ENCODE data around the gene RCE1. TPM values are rescaled to one million over a fixed set of nuclear protein-coding genes. Genes with fewer than 3 reads are reported as not detected.

The RCE1 gene
- total RNA-seq, 1 experiment from 2014 or later = 43.7 TPM

DNA sequence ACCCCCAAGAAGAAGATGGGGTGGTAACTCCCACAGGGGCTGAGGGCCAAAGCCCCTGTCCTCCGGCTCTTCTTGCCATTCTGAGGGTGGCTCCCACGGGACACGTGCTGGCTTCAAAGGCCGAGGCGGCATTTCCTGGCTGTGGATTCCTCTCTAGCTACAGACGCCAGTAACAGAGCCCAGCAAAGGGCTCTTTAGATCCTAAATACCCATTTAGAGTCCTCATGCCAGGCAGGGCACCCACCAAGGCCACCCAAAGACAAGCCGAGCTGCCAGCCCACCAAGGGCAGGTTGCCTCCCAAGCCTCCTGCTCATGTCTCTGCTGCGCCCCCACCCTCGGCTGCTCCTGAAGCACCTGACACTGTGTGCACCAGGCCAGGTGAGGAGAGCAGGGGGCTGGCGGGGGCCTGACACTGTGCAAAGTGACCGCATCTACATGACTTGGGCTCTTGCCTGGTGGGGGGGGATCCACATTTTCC is 19.4 kb downstream of the RCE1 start:
- TF ChIP-seq, protein P1, sequence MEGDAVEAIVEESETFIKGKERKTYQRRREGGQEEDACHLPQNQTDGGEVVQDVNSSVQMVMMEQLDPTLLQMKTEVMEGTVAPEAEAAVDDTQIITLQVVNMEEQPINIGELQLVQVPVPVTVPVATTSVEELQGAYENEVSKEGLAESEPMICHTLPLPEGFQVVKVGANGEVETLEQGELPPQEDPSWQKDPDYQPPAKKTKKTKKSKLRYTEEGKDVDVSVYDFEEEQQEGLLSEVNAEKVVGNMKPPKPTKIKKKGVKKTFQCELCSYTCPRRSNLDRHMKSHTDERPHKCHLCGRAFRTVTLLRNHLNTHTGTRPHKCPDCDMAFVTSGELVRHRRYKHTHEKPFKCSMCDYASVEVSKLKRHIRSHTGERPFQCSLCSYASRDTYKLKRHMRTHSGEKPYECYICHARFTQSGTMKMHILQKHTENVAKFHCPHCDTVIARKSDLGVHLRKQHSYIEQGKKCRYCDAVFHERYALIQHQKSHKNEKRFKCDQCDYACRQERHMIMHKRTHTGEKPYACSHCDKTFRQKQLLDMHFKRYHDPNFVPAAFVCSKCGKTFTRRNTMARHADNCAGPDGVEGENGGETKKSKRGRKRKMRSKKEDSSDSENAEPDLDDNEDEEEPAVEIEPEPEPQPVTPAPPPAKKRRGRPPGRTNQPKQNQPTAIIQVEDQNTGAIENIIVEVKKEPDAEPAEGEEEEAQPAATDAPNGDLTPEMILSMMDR (IDR thresholded peaks at IDR 0.05) = no peak
- TF ChIP-seq, protein P2, sequence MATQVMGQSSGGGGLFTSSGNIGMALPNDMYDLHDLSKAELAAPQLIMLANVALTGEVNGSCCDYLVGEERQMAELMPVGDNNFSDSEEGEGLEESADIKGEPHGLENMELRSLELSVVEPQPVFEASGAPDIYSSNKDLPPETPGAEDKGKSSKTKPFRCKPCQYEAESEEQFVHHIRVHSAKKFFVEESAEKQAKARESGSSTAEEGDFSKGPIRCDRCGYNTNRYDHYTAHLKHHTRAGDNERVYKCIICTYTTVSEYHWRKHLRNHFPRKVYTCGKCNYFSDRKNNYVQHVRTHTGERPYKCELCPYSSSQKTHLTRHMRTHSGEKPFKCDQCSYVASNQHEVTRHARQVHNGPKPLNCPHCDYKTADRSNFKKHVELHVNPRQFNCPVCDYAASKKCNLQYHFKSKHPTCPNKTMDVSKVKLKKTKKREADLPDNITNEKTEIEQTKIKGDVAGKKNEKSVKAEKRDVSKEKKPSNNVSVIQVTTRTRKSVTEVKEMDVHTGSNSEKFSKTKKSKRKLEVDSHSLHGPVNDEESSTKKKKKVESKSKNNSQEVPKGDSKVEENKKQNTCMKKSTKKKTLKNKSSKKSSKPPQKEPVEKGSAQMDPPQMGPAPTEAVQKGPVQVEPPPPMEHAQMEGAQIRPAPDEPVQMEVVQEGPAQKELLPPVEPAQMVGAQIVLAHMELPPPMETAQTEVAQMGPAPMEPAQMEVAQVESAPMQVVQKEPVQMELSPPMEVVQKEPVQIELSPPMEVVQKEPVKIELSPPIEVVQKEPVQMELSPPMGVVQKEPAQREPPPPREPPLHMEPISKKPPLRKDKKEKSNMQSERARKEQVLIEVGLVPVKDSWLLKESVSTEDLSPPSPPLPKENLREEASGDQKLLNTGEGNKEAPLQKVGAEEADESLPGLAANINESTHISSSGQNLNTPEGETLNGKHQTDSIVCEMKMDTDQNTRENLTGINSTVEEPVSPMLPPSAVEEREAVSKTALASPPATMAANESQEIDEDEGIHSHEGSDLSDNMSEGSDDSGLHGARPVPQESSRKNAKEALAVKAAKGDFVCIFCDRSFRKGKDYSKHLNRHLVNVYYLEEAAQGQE (IDR thresholded peaks at IDR 0.05; ENCODE audit: insufficient read depth in 1 of 2, low read depth in 2 of 2, low read length in 1 of 2) = no peak
- no peak for TF ChIP-seq SIN3A (IDR thresholded peaks at IDR 0.05; ENCODE audit: borderline replicate concordance, insufficient read depth, low read depth, low read length)
- TF ChIP-seq TCF7L2 (IDR thresholded peaks at IDR 0.05; ENCODE audit: low read depth, low read length) = no peak
- no peak for TF ChIP-seq POLR2AphosphoS5 (IDR thresholded peaks at IDR 0.05; ENCODE audit: low read depth, low read length)
- no peaks in the 10 kb centered on the region for H3K27me3 ChIP-seq (ENCODE audit: control insufficient read depth, insufficient read depth, low read length)
- CTCF ChIA-PET = interaction anchor here (0.9 kb wide), 1 partner anchor 13 kb away, joined by 4 read pairs; no protein-coding TSS in a partner anchor
- intact Hi-C loops (cut with micrococcal nuclease; ENCODE audit: unreplicated experiment) = no loop called here
- no TSS peak for BruUV-seq (replicated peaks)
- peaks cover 19% of the 10 kb centered on the region for H3K4me1 ChIP-seq (ENCODE audit: control insufficient read depth, insufficient read depth, low read length)
- no peak for DNase-seq (ENCODE audit: low read depth, low spot score)
- H3K4me3 ChIP-seq (ENCODE audit: low read depth in 2 of 2, low read length in 2 of 2) = no peak overlapping the region
- no peaks in the 10 kb centered on the region for H3K36me3 ChIP-seq (ENCODE audit: control insufficient read depth, insufficient read depth, low read length)
- POLR2A ChIA-PET = no interaction called here
- in situ Hi-C loops (cut with HindIII; ENCODE audit: low pct_unique_long_range_greater_than_20kb, low sequenced_read_pairs) = no loop called here
- H3K9me3 ChIP-seq (ENCODE audit: control insufficient read depth, insufficient read depth, low read depth, low read length) = no peaks in the 10 kb centered on the region
- H3K27ac ChIP-seq (ENCODE audit: low read length) = no peak overlapping the region
- no peak for ATAC-seq

DNA sequence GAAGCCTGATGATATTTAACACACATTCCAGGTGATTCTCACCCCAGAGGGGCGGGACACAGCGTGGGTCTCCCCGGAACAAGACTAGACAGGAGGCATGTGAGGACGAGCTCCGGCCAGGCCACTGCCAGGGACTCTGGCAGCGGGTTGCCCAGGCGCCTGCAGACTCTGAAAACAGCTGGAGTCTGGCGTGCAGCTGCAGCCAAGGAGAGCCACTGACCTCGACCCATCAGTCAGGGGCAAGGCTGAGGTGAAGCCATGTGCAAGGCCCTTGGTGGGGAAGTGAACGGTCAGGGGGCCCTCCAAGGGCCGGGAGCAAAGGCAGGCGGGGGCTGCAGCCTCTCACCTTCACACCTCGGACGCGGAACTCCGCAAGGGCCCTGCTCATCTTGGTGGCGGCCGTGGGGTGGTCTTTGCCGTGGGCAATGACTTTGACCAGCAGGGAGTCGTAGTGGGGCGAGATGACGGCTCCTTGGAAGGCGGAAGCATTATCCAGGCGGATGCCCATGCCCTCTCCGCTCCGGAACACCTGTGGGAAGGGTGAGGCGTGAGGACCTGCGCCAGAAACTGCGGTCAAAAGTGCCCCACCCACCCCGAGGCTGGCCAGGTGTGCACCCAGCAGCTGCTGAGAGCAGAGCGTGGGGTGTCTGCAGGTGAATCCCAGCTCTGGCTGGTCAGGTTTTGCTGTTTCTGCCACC is 20.3 kb downstream of the RCE1 start:
- in situ Hi-C loops (cut with HindIII; ENCODE audit: low pct_unique_long_range_greater_than_20kb, low sequenced_read_pairs) = no loop called here
- POLR2A ChIA-PET = no interaction called here
- no peak for ATAC-seq

More for the DNA sequence above, 20.3 kb downstream of the RCE1 start:
- Histone ChIP-seq H3K27me3 (ENCODE audit: control insufficient read depth, insufficient read depth, low read length) (no peaks in the 10 kb centered on the region), H3K36me3 (ENCODE audit: control insufficient read depth, insufficient read depth, low read length) (no peaks in the 10 kb centered on the region), H3K9me3 (ENCODE audit: control insufficient read depth, insufficient read depth, low read depth, low read length) (no peaks in the 10 kb centered on the region), H3K4me3 (ENCODE audit: low read depth in 2 of 2, low read length in 2 of 2) (no peak overlapping the region), H3K27ac (ENCODE audit: low read length) (no peak overlapping the region), H3K4me1 (ENCODE audit: control insufficient read depth, insufficient read depth, low read length) (peaks cover 17% of the 10 kb centered on the region)
- BruUV-seq (replicated peaks) = no TSS peak
- TF ChIP-seq, protein P2 (IDR thresholded peaks at IDR 0.05; ENCODE audit: insufficient read depth in 1 of 2, low read depth in 2 of 2, low read length in 1 of 2) = no peak
- TF ChIP-seq POLR2AphosphoS5 (IDR thresholded peaks at IDR 0.05; ENCODE audit: low read depth, low read length) (no peak), SIN3A (IDR thresholded peaks at IDR 0.05; ENCODE audit: borderline replicate concordance, insufficient read depth, low read depth, low read length) (no peak), TCF7L2 (IDR thresholded peaks at IDR 0.05; ENCODE audit: low read depth, low read length) (no peak)
- TF ChIP-seq, protein P1 (IDR thresholded peaks at IDR 0.05) = no peak
- CTCF ChIA-PET = no interaction called here
- DNase-seq (ENCODE audit: low read depth, low spot score) = no peak
- intact Hi-C loops (cut with micrococcal nuclease; ENCODE audit: unreplicated experiment) = no loop called here

All from Panc1 (cell line).